ENCODE data around the gene KCNG2. TPM values are rescaled to one million over a fixed set of nuclear protein-coding genes. Genes with fewer than 3 reads are reported as not detected.

Gene KCNG2
- total RNA-seq, 1 donor from 2014 or later, result 0.22 TPM

DNA sequence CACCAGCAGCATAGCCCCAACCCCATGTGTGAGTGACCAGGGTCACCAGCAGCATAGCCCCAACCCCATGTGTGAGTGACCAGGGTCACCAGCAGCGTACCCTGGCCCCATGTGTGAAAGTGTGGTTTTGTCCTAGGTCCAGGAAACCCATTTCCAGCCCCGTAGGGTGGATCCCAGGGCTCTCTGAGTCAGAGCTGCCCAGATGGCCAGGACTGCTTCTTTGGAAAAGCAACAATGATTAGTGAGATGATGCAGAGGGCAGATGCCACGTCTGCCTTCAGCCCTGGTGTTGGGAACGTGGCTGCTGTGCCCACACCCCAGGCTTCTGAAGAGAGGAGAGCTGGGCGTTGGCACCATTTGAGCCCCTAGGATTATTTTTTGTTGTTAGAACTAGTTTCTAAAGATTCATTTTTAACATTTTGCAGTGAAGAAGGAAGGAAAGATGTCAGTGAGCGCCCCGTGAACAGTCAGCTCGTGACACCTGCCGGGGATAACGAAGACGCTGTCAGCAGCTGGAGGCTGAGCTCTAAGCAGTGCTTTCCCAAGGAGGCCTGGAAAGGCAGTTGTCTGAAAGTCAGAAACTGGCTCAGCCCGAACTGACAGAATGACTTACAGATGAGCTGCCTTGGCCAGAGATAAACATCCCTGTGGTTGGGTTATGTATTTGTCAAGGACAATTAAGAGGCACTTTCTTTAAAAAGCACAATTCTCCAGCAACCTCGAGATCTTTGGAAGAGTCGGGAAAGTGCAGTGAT, 32.1 kb upstream of the KCNG2 start:
- intact Hi-C loops (cut with DNase I), result no loop called here
- DNase-seq (ENCODE audit: low spot score) (peak; percentile 52), ATAC-seq (no peak)

DNA sequence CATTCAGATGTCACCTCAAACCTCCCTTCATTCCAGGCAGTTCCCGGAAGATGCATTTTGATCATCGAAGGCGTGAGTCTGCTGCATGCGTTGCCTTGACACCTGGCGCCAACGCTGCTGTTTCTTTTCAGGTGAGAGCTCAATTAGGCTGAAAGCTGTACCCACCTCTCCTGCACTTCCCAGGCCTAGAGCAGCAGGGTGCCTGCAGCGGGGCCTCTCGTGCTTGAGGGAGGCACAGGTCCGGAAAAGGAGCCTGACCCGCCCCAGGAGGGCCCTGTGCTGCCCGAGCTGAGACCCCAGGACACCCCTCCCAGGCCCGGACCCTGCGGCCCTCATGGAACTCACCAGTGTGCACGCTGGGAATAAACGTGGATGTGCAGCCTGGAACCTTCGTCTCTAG, 31.4 kb upstream of the KCNG2 start:
- intact Hi-C loops (cut with DNase I), result no loop called here
- peak; percentile 40 for DNase-seq (ENCODE audit: low spot score)
- ATAC-seq, result no peak

DNA sequence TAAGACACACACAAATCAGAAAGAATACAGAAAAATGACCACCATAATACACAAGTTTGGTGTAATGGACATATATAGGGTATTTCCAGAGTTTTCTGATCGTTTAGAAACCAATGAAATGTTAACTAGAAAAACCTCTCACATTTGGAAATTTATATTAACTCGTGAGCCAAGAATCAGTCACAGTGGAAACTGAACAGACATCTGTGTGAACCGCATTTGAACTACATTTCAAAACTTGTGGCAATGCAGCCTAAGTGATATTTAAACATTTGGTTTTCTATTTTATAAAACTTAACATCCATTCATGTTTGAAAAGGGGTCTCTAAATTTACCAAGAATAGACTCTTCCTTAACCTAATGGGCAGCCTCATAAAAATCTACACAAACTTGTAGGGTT, 29.0 kb upstream of the KCNG2 start:
- DNase-seq (ENCODE audit: low spot score) (no peak), ATAC-seq (no peak)
- intact Hi-C loops (cut with DNase I), result no loop called here

DNA sequence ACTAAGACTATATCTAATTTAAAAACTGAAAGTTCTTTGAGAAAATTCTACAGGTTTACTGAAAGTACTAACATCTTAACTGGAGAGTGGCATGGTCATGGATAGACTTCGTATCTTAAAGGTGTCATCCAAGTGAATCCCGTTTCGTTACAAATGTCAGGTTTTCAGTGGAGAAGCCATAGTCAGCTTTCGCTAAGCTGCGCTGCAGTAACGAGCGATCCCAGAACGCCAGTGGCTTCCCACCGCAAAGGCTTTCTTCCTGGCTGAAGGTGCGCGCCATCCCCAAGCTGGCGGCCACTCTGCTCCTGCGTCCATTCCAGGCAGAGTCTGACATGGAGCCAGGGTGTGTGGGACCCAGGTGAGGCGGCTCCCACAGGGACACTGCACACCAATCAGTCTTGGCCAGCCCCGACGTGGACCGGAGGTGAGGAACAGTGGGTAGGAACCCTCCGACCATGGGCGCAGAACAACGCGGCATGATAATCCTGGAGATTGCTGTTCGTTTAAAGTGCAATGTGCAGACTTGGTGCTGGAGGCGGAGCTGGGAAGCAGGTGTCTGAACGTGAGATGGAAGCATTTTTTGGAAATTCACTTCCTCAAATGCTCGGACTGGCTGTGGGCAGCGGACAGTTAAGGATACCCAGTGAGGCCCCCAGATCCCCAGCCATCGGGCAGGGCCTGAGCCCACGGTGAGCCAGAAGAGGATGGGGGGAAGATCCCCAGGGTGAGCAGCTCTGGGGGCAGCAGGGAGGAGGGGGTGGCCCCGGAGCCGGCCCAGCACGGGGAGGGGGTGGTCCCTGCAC, 27.8 kb upstream of the KCNG2 start:
- intact Hi-C loops (cut with DNase I), result no loop called here
- DNase-seq (ENCODE audit: low spot score), result peak; percentile 34
- no peak for ATAC-seq

DNA sequence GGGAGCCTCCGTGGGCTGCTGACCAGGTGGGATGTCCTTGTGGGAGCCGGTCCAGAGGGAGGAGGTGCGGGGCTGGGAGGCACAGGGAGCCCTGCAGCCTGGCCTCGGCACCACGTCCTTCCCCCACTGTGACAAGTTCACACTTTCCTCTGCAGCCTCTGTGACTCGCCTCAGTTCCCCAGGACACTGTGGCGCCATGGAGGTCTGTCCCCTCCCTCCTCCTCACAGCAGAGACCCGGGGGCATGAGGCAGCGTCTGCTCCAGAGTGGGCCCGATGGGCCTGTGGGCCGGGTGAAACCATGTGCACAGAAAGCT, 27.3 kb upstream of the KCNG2 start:
- peak; percentile 42 for DNase-seq (ENCODE audit: low spot score)
- intact Hi-C loops (cut with DNase I), result no loop called here
- no peak for ATAC-seq

DNA sequence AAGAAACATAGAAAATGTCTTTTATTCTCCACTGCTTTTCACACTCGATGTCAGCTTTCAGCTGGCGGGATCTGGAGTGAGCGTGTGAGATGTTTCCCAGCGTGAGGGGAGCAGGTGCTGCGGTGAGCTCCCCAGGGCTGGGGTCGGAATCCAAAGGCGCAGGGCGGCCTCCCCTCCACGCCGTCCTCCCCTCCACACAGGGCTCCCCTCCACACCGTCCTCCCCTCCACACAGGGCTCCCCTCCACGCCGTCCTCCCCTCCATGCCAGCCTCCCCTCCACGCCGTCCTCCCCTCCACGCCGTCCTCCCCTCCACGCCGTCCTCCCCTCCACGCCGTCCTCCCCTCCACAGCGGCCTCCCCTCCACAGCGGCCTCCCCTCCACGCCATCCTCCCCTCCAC, 26.9 kb upstream of the KCNG2 start:
- ATAC-seq (no peak), DNase-seq (ENCODE audit: low spot score) (peak; percentile 32)
- intact Hi-C loops (cut with DNase I), result no loop called here

DNA sequence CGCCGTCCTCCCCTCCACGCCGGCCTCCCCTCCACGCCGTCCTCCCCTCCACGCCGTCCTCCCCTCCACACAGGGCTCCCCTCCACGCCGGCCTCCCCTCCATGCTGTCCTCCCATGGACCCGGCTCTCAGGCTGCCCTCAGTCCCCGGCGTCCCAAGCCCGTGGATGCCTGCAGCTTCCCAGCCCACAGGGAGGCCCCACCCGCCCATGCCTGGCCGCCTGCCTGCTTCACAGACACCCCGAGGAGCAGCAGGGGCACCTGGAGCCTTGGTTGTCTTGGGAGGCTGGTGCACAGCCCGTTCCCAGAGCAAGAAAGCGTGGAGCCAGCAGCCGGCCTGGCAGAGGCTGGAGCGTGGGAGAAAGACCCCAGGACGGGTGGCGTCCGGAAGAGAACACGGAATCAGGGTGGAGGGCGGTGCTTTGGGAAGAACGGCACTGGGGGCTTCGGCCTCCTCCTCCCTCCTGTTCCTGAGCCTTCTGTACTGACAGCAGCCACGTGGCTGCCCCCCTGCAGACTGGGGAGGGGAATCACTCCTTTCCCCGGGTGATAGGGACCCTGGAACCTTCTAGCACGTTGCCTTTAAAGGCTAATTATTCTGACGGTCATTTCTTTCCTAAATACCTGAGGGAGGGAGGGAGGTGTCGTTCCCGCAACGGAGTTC, 26.2 kb upstream of the KCNG2 start:
- ATAC-seq, result no peak
- peak; percentile 26 for DNase-seq (ENCODE audit: low spot score)

DNA sequence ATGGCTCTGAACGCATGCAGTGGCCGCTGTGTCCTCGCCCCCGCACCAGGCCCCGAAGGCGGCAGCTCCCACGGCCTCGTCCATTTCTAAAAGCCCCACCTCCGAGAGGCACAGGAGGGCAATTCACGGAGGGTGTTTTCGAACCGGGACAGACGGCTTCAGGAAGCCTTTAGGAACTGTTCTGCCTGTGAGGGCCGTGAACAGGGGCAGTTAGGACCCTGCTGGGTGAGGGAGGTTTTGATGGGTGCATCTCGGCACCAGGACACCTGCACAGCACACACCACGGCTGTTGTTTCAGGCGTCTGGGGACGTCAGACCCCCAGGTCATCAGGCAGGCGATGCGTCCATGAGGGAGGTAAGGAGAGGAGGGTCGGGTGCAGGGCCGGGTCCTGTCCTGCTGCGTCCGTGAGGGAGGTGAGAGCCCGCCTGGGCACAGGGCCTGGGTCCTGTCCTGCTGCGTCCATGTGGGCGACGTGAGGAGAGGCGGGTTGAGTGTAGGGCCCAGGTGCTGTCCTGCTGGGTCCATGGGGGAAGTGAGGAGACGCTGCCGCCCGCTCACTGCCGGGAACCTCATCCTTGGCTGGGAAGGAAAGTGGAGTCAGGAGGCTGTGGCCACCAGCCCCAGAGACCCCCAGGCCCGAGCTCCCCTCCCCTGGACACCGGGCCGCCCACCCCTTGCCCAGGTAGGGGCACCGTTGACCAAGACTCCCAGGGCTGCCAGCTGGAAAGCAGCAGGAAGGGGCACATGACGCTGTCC, 25.5 kb upstream of the KCNG2 start:
- DNase-seq (ENCODE audit: low spot score) (peak; percentile 51), ATAC-seq (no peak)
- intact Hi-C loops (cut with DNase I), result no loop called here

More for the DNA sequence above, 26.2 kb upstream of the KCNG2 start:
- intact Hi-C loops (cut with DNase I), result no loop called here

DNA sequence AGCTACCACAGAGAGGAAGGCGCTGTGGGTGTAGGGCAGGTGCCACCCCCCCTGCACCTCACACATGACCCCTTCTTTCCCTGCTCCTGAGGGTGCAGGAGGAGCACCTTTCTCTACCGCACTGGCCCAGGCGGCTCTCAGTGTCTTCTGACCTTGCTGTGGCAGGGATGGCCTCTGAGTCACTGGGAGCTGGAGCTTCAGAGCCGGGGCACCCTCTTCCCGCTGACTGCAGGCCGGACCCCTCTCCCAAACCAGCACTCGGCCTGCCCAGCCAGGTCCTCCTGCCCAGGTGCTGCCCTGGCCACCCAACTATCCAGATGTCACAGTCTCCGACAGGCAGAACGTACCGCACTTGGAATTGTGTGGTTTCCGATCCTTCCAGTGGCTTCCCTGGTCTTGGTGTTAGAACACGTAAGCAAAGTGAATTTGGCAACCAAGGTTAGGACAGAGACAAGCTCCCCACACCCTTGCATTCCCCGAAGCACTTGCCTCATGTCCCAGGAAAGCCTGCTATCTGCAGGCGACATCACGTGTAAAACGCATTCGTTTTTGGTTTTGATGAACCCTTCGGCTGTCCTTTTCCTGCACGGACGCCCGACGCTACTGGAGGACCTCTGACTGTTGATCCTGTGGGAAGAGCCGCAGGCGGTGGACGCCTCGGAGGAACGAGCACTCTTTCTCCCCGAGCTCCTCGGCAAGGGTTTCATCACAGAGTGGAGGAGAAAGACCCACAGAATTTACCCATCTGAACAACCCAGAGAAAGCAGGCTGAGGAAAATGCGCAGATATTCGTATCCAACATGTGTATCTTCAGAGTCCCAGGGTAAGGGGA, 24.7 kb upstream of the KCNG2 start:
- ATAC-seq (no peak), DNase-seq (ENCODE audit: low spot score) (peak; percentile 36)
- intact Hi-C loops (cut with DNase I), result no loop called here

DNA sequence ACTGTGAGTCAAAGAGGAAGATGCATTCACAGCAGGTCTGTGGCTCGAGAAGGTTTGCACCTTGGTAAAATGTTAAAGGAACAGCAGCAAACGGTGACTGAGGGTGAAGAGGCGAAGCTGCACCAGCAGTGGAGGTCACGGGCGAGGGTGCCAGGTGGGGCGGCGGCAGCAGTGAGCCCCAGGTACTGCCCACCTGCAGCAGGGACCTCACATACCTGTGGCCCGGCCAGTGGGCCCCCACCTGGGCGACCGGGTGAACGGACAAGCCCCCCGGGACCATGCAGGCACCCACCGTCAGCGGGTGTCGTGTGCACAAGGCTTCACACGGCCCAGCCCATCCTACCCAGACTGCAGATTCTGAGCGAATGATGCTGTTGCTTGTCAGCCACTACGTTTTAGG, 23.6 kb upstream of the KCNG2 start:
- DNase-seq (ENCODE audit: low spot score) (peak; percentile 33), ATAC-seq (no peak)
- intact Hi-C loops (cut with DNase I), result no loop called here

DNA sequence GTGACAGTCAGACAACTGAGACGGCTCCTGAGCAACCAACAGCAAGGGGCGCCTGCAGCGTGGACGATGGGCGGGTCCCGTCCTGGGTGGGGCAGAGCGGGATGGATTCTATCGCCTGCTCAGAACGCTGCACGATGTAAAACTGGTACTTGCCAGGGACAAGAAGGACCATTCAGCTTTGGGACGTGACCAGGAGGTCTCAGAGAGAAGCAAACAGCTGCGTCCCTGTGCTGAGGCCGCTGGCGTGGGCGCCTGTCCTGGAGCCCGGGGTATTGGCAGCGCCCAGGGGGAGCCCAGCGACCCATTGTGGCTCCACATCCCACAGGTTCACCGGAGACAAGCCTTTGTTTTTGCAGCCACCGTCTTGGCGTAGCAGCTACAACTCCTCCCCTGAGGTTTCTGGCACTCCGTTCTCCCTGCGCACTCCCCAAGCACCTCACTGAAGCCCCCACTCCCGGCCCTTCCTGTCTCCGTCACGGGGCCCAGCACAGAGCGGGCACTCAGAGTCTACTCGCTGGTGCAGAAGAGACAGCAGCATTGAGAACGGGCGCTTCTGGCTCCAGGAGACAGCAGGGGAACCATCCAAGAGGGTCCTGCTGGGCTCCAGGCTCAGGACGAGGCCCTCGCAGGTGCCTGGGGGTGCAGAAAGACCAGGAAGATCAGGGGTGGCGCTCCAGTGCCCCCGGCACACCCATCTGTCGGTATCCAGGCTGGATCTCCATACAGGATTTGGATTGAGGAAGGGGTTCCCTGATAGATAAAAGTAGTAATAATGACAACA, 22.1 kb upstream of the KCNG2 start:
- no peak for ATAC-seq
- intact Hi-C loops (cut with DNase I), result no loop called here
- peak; percentile 39 for DNase-seq (ENCODE audit: low spot score)

DNA sequence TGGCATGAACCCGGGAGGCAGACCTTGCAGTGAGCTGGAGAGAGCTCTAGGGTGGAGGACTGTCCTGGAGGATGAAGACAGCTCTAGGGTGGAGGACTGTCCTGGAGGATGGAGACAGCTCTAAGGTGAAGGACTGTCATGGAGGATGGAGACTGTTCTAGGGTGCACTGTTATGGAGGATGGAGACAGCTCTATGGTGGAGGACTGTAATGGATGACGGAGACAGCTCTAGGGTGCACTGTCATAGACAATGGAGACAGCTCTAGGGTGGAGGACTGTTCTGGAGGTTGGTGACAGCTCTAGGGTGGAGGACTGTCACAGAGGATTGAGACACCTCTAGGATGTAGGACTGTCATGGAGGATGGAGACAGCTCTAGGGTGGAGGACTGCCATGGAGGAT, 21.1 kb upstream of the KCNG2 start:
- intact Hi-C loops (cut with DNase I), result no loop called here
- DNase-seq (ENCODE audit: low spot score), result no peak
- no peak for ATAC-seq

DNA sequence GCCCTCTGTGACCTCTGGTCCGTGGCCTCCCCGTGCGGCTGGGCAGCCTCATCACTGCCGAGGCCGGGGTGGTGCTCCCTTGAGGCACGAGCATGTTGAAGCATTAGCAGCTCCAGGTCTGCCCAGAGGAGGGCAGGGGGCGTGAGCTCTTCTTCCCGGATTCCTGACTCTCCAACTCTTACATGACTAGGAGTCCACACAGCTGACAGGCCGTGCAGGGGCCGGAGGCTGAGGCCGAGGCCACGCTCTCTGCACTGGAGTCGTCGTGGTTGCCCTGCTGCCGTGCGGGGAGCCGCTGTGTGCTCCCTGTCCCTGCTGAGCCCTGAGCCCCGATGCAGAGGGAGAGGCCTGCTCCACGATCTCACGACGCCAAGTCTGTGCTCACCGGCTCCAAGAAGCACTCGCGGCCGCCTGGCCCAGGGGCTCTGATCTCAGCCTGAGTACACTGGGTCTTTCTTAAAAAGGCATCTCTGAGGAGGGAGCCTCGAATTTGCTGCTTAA, 19.4 kb upstream of the KCNG2 start:
- peak; percentile 48 for DNase-seq (ENCODE audit: low spot score)
- intact Hi-C loops (cut with DNase I), result no loop called here
- no peak for ATAC-seq

DNA sequence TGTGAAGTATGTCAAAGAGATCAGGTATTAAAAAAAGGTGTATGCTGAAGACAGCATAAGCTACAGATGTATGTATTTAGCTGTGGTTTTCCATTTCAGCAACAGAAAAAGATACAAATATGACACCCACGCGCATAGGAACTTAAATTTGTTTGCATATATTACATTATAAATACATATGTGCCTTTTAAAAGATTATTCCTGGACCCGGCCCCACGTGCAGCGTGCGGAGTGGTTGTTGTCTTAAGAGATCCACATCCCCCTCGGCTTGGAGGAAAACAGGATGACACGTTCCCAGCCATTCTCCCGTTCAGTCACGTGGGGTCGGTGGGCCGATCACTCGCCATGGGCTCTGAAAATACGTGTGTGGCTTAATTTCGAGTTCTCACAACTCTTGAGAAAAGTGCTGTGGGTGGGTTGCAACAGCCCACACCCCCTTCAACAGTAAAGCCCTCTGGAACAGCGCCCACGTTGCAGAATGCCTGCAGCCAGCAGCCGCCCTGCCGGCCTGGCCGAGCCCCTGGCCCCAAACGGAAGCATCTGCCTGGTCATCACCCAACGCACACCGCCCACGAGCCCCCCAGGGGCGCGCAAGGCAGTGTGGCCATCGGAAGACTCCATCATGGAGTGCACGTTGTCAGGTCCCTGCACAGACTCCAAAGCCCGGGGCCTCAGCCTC, 18.6 kb upstream of the KCNG2 start:
- intact Hi-C loops (cut with DNase I), result no loop called here
- DNase-seq (ENCODE audit: low spot score) (peak; percentile 42), ATAC-seq (no peak)

DNA sequence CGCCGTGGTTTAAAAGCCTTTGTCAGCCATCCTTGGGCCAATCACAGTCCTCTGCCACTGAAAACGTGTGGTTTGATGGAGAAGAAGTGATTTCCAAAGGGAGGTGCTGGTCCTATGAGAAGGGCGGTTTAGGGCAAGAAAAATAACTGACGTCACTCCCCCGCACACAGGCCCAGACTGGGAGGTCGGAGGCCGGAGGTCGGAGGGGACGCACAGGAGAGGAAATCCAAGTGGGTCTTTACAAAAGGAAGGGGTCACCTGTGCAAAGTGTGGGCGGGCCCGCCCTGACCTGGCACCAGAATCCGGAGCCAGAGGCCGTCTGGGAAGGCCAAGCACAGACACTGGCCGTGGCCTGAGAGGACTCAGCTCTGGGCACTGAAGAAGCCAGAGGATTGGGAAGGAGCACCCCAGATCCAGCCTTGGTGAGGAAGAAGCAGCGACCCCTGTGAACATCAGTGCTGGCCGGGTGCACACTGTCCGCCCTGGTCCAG, 18.0 kb upstream of the KCNG2 start:
- no peak for ATAC-seq
- intact Hi-C loops (cut with DNase I), result no loop called here
- DNase-seq (ENCODE audit: low spot score), result peak; percentile 49

DNA sequence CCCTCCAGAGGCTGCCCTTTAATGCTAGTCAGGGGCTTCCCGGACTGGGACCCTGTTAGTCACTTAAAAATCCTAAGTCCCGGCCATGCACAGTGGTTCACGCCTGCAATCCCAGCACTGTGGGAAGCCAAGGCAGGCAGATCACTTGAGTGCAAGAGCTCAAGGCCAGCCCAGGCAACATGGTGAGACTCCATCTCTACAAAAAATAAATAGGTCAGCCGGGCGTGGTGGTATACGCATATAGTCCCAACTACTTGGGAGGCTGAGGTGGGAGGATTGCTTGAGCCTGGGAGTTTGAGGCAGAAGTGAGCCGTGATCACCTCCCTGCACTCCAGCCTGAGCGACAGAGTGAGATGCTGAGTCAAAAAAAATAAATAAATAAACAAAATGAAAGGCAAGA, 17.2 kb upstream of the KCNG2 start:
- intact Hi-C loops (cut with DNase I), result no loop called here
- ATAC-seq (no peak), DNase-seq (ENCODE audit: low spot score) (peak; percentile 23)

DNA sequence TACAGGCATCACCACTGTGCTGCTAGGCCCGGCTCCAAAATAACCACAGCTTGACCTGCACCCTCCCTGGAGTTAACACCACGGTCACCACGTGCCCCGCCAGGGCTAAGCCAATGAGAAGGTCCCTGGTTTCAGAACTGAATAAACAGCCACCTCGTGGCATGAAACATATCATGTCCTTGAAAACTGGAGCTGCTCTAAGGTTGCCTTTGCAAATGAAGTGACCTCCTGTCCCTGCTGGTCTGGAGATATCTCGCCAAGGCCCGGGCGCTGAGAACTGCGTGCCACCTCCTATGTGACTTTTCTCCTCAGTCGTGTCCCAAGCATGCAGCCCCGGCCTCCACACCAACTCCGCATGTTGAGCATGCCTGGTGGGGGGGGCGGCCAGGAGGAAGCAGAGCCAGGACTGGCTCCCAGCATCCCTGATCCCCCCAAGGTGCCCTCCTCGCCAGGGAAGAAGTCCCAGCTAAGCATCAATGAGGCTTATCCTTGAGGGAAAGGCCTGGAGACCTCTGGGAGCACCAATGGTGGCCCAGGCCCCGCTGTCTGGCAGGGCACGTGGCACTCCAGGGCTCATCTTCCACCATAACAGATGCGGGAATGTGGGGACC, 16.3 kb upstream of the KCNG2 start:
- DNase-seq (ENCODE audit: low spot score) (peak; percentile 54), ATAC-seq (no peak)

More for the DNA sequence above, 16.3 kb upstream of the KCNG2 start:
- intact Hi-C loops (cut with DNase I), result no loop called here

All from sciatic nerve (tissue), 2 donors.